Measurements from ENCODE around the gene DNAJC21. TPM values are rescaled to one million over a fixed set of nuclear protein-coding genes. Genes with fewer than 3 reads are reported as not detected.
A peak's percentile ranks its signal among the peaks of the same experiment; 100 is the strongest.

DNAJC21 gene
- polyA plus RNA-seq, 3 donors = 8.5 to 10.2 (median 8.6) TPM

DNA sequence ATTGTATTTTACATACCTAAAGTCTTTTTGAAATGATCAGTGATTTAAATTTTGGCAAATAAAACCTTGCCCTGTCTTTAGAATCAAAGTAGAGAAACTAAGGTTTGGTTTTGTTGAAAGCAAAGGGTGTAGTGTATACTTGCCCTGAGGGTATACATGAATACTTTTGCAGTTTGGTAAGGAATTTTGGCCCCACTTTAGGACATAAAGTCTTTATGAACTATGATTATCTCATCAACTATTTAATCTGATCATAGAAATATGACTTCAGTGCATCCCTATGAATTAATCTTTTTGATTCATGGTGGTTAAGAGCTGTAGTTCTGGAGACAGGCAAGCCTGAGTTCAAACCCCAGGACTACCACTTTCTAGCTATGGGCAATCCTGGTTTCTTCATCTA is 31.7 kb upstream of the DNAJC21 start:
- Mint-ChIP-seq H3K27me3 (ENCODE audit: low read depth in 3 of 3) (no peaks in the 10 kb centered on the region), H3K4me3 (no peak overlapping the region), H3K9me3 (no peaks in the 10 kb centered on the region), H3K36me3 (peaks cover 4 to 8% of the 10 kb centered on the region in 2 donors), H3K4me1 (peaks cover 3% of the 10 kb centered on the region), H3K27ac (no peak overlapping the region)
- H3K36me3 ChIP-seq (replicated peaks in 1 of 2; ENCODE audit: control insufficient read depth in 1 of 2, insufficient read depth in 2 of 2, low read length in 2 of 2) = no peaks in the 10 kb centered on the region
- H3K4me3 ChIP-seq (replicated peaks in 1 of 3; ENCODE audit: low read depth in 2 of 3, low read length in 3 of 3) = no peak overlapping the region
- H3K9me3 ChIP-seq (replicated peaks in 1 of 2; ENCODE audit: control insufficient read depth in 1 of 2, insufficient read depth in 1 of 2, low read length in 2 of 2) = no peaks in the 10 kb centered on the region
- intact Hi-C loops (cut with micrococcal nuclease) = loop anchor here (5.0 kb wide), 1 partner anchor 410 kb away; no protein-coding TSS in a partner anchor
- no peak overlapping the region for H2AFZ ChIP-seq (ENCODE audit: insufficient read depth, low read depth, low read length, poor library complexity, severe bottlenecking)
- DNase-seq = no peak
- no peaks in the 10 kb centered on the region for H3K4me1 ChIP-seq (ENCODE audit: control insufficient read depth in 1 of 2, insufficient read depth in 2 of 2, low read length in 2 of 2)
- H3K9ac ChIP-seq (ENCODE audit: insufficient read depth, low read length, poor library complexity, severe bottlenecking) = no peak overlapping the region
- no peaks in the 10 kb centered on the region for H4K20me1 ChIP-seq (ENCODE audit: insufficient read depth, low read length)
- no peak overlapping the region for H3K27ac ChIP-seq (ENCODE audit: low read depth in 1 of 2, low read length in 2 of 2)
- no peaks in the 10 kb centered on the region for H3K27me3 ChIP-seq (ENCODE audit: control insufficient read depth in 2 of 2, insufficient read depth in 2 of 2, low read length in 2 of 2)
- no peaks in the 10 kb centered on the region for H3K79me2 ChIP-seq (ENCODE audit: insufficient read depth, low read length)
- no peak overlapping the region for H3K4me2 ChIP-seq (replicated peaks; ENCODE audit: extremely low read depth, low read length, poor library complexity, severe bottlenecking)
- TF ChIP-seq, protein P1, sequence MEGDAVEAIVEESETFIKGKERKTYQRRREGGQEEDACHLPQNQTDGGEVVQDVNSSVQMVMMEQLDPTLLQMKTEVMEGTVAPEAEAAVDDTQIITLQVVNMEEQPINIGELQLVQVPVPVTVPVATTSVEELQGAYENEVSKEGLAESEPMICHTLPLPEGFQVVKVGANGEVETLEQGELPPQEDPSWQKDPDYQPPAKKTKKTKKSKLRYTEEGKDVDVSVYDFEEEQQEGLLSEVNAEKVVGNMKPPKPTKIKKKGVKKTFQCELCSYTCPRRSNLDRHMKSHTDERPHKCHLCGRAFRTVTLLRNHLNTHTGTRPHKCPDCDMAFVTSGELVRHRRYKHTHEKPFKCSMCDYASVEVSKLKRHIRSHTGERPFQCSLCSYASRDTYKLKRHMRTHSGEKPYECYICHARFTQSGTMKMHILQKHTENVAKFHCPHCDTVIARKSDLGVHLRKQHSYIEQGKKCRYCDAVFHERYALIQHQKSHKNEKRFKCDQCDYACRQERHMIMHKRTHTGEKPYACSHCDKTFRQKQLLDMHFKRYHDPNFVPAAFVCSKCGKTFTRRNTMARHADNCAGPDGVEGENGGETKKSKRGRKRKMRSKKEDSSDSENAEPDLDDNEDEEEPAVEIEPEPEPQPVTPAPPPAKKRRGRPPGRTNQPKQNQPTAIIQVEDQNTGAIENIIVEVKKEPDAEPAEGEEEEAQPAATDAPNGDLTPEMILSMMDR (IDR thresholded peaks at IDR 0.05) = no peak

DNA sequence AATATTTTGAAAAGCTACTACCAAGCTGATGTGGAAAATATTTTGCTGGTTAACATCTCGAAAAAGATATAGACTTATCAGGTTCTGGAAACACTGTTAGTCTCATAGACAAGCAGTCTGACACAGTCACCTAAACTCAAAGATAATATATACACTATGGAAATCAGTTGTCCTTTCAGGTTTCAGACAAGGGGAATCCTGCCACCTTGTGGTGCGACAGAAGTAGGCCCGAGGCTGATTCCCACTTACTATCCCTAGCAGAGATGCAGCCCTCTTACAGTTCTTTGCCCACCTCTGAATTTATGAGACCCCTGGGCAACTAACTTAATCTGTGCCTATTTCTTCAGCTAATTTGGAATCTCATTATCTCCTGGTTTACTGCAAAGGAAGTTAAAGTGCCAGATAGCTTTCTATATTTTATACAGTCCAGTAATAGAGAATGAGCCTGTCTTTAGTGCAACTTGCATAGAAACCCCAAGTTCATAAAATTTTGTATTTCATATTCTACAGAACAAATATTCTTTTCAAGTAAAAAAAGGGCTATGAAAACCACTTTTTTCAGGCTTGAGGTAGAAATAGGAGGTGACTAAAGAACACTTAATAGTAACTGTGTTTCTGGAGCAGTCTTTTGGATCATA is 31.0 kb upstream of the DNAJC21 start:
- Mint-ChIP-seq H3K27me3 (ENCODE audit: low read depth in 3 of 3) (no peaks in the 10 kb centered on the region), H3K27ac (no peak overlapping the region), H3K36me3 (peaks cover 8 to 9% of the 10 kb centered on the region in 2 donors), H3K4me3 (no peak overlapping the region), H3K4me1 (peaks cover 3% of the 10 kb centered on the region), H3K9me3 (no peaks in the 10 kb centered on the region)
- no CpG with 5 or more reads among the region's 3 CpGs for WGBS (ENCODE audit: insufficient coverage)
- H4K20me1 ChIP-seq (ENCODE audit: insufficient read depth, low read length) = no peaks in the 10 kb centered on the region
- H2AFZ ChIP-seq (ENCODE audit: insufficient read depth, low read depth, low read length, poor library complexity, severe bottlenecking) = no peak overlapping the region
- no peaks in the 10 kb centered on the region for H3K9me3 ChIP-seq (replicated peaks in 1 of 2; ENCODE audit: control insufficient read depth in 1 of 2, insufficient read depth in 1 of 2, low read length in 2 of 2)
- no peak overlapping the region for H3K27ac ChIP-seq (ENCODE audit: low read depth in 1 of 2, low read length in 2 of 2)
- no peaks in the 10 kb centered on the region for H3K27me3 ChIP-seq (ENCODE audit: control insufficient read depth in 2 of 2, insufficient read depth in 2 of 2, low read length in 2 of 2)
- H3K79me2 ChIP-seq (ENCODE audit: insufficient read depth, low read length) = no peaks in the 10 kb centered on the region
- H3K4me1 ChIP-seq (ENCODE audit: control insufficient read depth in 1 of 2, insufficient read depth in 2 of 2, low read length in 2 of 2) = no peaks in the 10 kb centered on the region
- no peaks in the 10 kb centered on the region for H3K36me3 ChIP-seq (replicated peaks in 1 of 2; ENCODE audit: control insufficient read depth in 1 of 2, insufficient read depth in 2 of 2, low read length in 2 of 2)
- no peak overlapping the region for H3K9ac ChIP-seq (ENCODE audit: insufficient read depth, low read length, poor library complexity, severe bottlenecking)
- TF ChIP-seq, protein P1 (IDR thresholded peaks at IDR 0.05) = peak; percentile 75
- peak; percentile 15 to 41 (median 39) for DNase-seq
- intact Hi-C loops (cut with micrococcal nuclease) = loop anchor here (5.0 kb wide), 1 partner anchor 411 kb away; no protein-coding TSS in a partner anchor
- H3K4me3 ChIP-seq (replicated peaks in 1 of 3; ENCODE audit: low read depth in 2 of 3, low read length in 3 of 3) = no peak overlapping the region
- no peak overlapping the region for H3K4me2 ChIP-seq (replicated peaks; ENCODE audit: extremely low read depth, low read length, poor library complexity, severe bottlenecking)

Data from CD14-positive monocyte (primary cell).